K562 (cell line): ENCODE measurements around the gene SPAG7. TPM values are rescaled to one million over a fixed set of nuclear protein-coding genes. Genes with fewer than 3 reads are reported as not detected.

Experiments
- ATF3 ChIP-seq, 2 experiments: fragments of 450-650 bp in 1 of 2; sonication (generic) in 1 of 2; formaldehyde crosslinking in 1 of 2; IDR thresholded peaks in 1 of 2; conservative IDR thresholded peaks in 1 of 2; 2 replicates each; pipeline versions ENCODE4 v1.6.1 to v1.8.1; 2016 to 2023; ENCODE audit warnings: mild to moderate bottlenecking in 2 of 2, moderate library complexity in 2 of 2, inconsistent platforms in 1 of 2, missing genetic modification reagents in 1 of 2
- BRCA1 ChIP-seq, 2 experiments: fragments of 450-650 bp in 1 of 2; sonication (generic) in 1 of 2; formaldehyde crosslinking in 1 of 2; IDR thresholded peaks; 2 replicates each; pipeline versions ENCODE4 v1.5.0 to v1.6.1; 2017 to 2020; ENCODE audit warnings: mild to moderate bottlenecking in 1 of 2, missing genetic modification reagents in 1 of 2
- CC2D1A ChIP-seq: fragments of 450-650 bp; IDR thresholded peaks from 2 replicates; pipeline ENCODE4 v1.6.1; 2017; ENCODE audit warnings: mild to moderate bottlenecking
- CHD1 ChIP-seq: fragments of 200-600 bp; sonication (generic); IDR thresholded peaks from one replicate; pipeline ENCODE4 v1.6.1; 2012; ENCODE audit warnings: mild to moderate bottlenecking, moderate library complexity, low read length, inconsistent platforms
- HOMEZ ChIP-seq: fragments of 250-450 bp; sonication (Bioruptor Pico); IDR thresholded peaks from 2 replicates; pipeline ENCODE4 v1.4.0; 2020; ENCODE audit warnings: mild to moderate bottlenecking, moderate library complexity
- NKRF ChIP-seq: fragments of 450-650 bp; IDR thresholded peaks from 2 replicates; pipeline ENCODE4 v1.6.1; 2016; ENCODE audit warnings: borderline replicate concordance
- PHF20 ChIP-seq: fragments of 450-650 bp; IDR thresholded peaks from 2 replicates; pipeline ENCODE4 v1.6.1; 2018; ENCODE audit not compliant: partially characterized antibody
- RBBP5 ChIP-seq: fragments of 200-600 bp; sonication (generic); IDR thresholded peaks from 2 replicates; pipeline ENCODE4 v1.6.1; 2012; ENCODE audit warnings: borderline replicate concordance, mild to moderate bottlenecking, low read length, control low read depth, inconsistent platforms; ENCODE audit not compliant: insufficient read depth, poor library complexity, severe bottlenecking
- RCOR1 ChIP-seq, 2 experiments: IDR thresholded peaks; 2 replicates each; pipeline ENCODE4 v1.6.1; 2012; ENCODE audit warnings: low read depth in 2 of 2, low read length in 2 of 2, borderline replicate concordance in 1 of 2, improper control_type of control experiment in 1 of 2
- RFX1 ChIP-seq: fragments of 450-650 bp; IDR thresholded peaks from 2 replicates; pipeline ENCODE4 v1.6.1; 2016; ENCODE audit warnings: mild to moderate bottlenecking, moderate library complexity
- SNIP1 ChIP-seq: fragments of 450-650 bp; IDR thresholded peaks from 2 replicates; pipeline ENCODE4 v1.7.1; 2017; ENCODE audit warnings: low read depth, mild to moderate bottlenecking
- XRCC3 ChIP-seq: fragments of 450-650 bp; IDR thresholded peaks from 2 replicates; pipeline ENCODE4 v1.6.1; 2017; ENCODE audit warnings: mild to moderate bottlenecking, moderate library complexity
- YY1 ChIP-seq, 3 experiments: IDR thresholded peaks; 2 replicates each; pipeline ENCODE4 v1.6.1; 2011; ENCODE audit warnings: low read length in 2 of 3, mild to moderate bottlenecking in 2 of 3, moderate library complexity in 2 of 3, borderline replicate concordance in 1 of 3, control low read depth in 1 of 3, low read depth in 1 of 3; ENCODE audit not compliant: insufficient read depth in 3 of 3, insufficient replicate concordance in 2 of 3, control insufficient read depth in 1 of 3, insufficient read length in 1 of 3; ENCODE audit errors: extremely low read depth in 1 of 3
- ZBTB11 ChIP-seq, 3 experiments: fragments of 200-800 bp in 1 of 3; fragments of 250-450 bp in 1 of 3; fragments of 450-650 bp in 1 of 3; sonication (Bioruptor Pico) in 1 of 3; sonication (Bioruptor generic) in 1 of 3; formaldehyde crosslinking in 1 of 3; IDR thresholded peaks; 2 replicates each; pipeline versions ENCODE4 v1.6.1 to v1.8.0; 2016 to 2022; ENCODE audit warnings: mild to moderate bottlenecking in 2 of 3, missing genetic modification characterization in 2 of 3, missing compliant biosample characterization in 1 of 3, moderate library complexity in 1 of 3
- ZNF184 ChIP-seq: sonication (generic); formaldehyde crosslinking; IDR thresholded peaks from 2 replicates; pipeline ENCODE4 v1.5.0; 2020; ENCODE audit warnings: missing genetic modification reagents
- ZNF586 ChIP-seq: fragments of 450-650 bp; formaldehyde crosslinking; conservative IDR thresholded peaks from 2 replicates; pipeline ENCODE4 v1.4.0; 2020; ENCODE audit warnings: mild to moderate bottlenecking, moderate library complexity
- ZNF644 ChIP-seq: fragments of 200-800 bp; sonication (Bioruptor generic); IDR thresholded peaks from 2 replicates; pipeline ENCODE4 v1.6.1; 2016; ENCODE audit warnings: low read depth, missing genetic modification characterization, missing compliant biosample characterization
- polyA plus RNA-seq, 8 experiments: library from polyadenylated mRNA; depleted of rRNA in 4 of 8; stranded (reverse) in 5 of 8; unstranded in 3 of 8; fragments of >200 nt; fragmentation: Nextera tagmentation in 2 of 8; fragmentation: Illumina TruSeq in 1 of 8; extraction: Ambion mirVana in 2 of 8; extraction: Trizol in 1 of 8; gene quantifications; 2 replicates each; pipeline versions ENCODE4 v1.2.1 to v1.2.3, GENCODE V29; 2011 to 2014; ENCODE audit warnings: inconsistent platforms in 1 of 8, missing spikeins in 1 of 8
- total RNA-seq, 7 experiments: library from RNA; depleted of rRNA in 6 of 7; stranded (reverse); fragments of >200 nt in 6 of 7; fragmentation: Illumina TruSeq in 2 of 7; extraction: Trizol in 2 of 7; gene quantifications; 2 replicates each; pipeline versions ENCODE4 v1.2.1 to v1.2.3, GENCODE V29; 2011 to 2021; ENCODE audit warnings: low replicate concordance in 1 of 7

The SPAG7 gene
- total and polyA plus RNA-seq, 9 of the 15 experiments (the other 6 are each of a cell fraction or from before 2014, with no cell fraction given): 5.6 to 53.5 (median 36.3) TPM

GRCh38 chr17:4940555-4941318 lies 26.9 kb downstream of the SPAG7 start (continued):
- TF ChIP-seq SNIP1 (no peak), RCOR1 (IDR thresholded peaks at IDR 0.05; ENCODE audit: borderline replicate concordance in 1 of 2, low read depth in 2 of 2, low read length in 2 of 2) (no peak), ATF3 (IDR thresholded peaks at IDR 0.05) (no peak), ATF3 (CRISPR knock-in tag; conservative IDR thresholded peaks at IDR 0.05) (no peak), ZNF644 (tag) (no peak), RFX1 (no peak), YY1 (IDR thresholded peaks at IDR 0.05; ENCODE audit: borderline replicate concordance in 1 of 3, control insufficient read depth in 1 of 3, extremely low read depth in 1 of 3, insufficient read depth in 3 of 3, insufficient read length in 1 of 3, insufficient replicate concordance in 2 of 3, low read depth in 1 of 3, low read length in 2 of 3) (peak in 1 of 3 experiments; percentile 14), NKRF (peak; percentile 54; the same call in 1 of the 2 replicates), ZNF184 (CRISPR knock-in tag) (no peak), HOMEZ (CRISPR knock-in tag) (no peak), ZBTB11 (CRISPR knock-in tag; IDR thresholded peaks at IDR 0.05) (peak in 1 of 3 experiments; percentile 82; a peak in 2 of 6 replicates), CC2D1A (0 out of 2 replicates have a peak, but pooled peaks have one; percentile 11), CHD1 (peak; percentile 44), BRCA1 (IDR thresholded peaks at IDR 0.05) (no peak), BRCA1 (CRISPR knock-in tag; IDR thresholded peaks at IDR 0.05) (no peak), ZNF586 (no peak), RBBP5 (peak; percentile 11), XRCC3 (no peak), PHF20 (peak; percentile 46)
